Forelimb muscle (tissue), 1 donor: ENCODE results near the gene HES1. TPM values are rescaled to one million over a fixed set of nuclear protein-coding genes. Genes with fewer than 3 reads are reported as not detected.

Source experiments
- DNase-seq: peaks from one replicate; pipeline ENCODE4 v3.0.0-alpha.2; 2013; ENCODE audit warnings: low read depth
- polyA plus RNA-seq: library from polyadenylated mRNA; unstranded; fragments of 120-200 nt; gene quantifications from one replicate; pipeline ENCODE4 v1.2.1, GENCODE V29; 2013; ENCODE audit not compliant: insufficient read length

Gene HES1
- polyA plus RNA-seq, 1 donor = 30.3 TPM

DNA sequence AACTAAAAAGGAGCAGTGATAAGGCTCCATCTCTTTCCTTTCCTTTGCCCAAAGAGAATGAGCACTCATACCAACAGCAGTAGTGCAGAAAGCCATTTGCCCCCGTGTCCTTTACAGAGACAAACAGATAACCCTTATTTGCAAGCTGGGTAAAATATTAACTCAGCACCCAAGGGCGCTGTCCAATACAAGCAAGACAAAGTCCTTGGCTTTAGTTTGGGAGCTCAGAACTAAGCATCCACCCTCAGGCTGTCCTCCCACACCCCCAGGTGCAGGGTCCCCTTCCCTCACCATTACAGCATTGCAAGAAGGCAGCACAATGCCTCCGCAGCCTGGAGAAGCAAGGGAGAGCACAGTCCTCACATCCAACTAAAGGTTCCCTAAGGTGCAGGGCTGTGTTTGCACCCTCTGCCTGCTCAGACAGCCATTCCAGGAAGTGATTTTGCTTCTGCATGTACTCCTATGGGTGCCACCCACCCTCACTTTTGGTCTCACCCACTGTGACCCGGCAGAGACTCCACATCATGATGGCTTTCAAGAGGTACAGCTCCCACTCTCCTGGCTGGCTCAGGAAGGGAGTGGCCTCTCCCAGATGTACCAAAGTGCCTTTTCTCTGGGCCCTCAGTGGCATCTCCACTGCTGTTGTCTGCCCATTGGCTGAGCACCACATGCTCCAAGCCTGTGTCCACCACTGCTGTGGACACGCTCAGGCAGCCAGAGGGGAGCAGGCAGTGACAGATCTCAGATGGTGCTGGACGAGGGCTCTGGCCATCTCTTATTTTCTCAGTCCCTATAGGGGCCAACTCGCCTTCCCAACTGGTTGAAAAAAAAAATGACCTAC, 34.1 kb upstream of the HES1 start:
- DNase-seq = no peak

DNA sequence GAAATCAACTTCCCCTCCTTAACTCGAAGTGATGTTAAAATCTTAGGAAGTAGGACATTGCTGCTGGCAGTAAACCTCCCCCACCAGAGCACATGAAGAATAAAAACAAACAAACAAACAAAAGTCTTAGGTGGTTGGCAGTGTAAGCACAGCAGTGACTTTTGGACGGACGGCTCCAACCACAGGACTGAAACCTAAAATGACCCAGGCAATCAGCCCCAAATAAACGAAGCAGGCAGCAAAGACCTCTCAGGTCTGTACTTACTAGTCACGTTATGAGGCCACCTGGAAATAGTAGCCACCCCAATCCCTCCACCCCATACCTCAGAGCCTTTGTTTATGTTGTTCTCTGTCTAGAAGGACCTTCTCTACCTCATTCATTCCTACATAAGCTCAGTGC, 33.5 kb upstream of the HES1 start:
- no peak for DNase-seq

DNA sequence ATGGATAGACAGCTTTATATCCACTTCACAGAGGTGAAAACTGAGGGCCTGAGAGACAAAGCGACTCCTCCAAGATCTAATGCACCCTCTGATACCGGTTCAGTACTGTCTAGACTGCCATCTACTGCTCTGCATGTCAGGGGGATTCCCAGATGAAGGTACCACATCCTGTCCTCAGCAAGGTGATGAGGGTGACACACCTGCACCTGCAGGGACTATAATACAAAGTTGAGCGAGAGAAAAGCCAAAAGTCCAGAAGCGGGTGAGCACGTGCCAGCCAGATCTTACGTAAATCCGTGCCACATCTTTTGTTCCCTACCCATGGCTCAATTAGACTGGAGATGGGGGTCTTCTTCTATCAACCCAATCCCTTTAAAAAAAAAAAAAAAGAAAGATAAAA, 32.4 kb upstream of the HES1 start:
- DNase-seq = no peak

DNA sequence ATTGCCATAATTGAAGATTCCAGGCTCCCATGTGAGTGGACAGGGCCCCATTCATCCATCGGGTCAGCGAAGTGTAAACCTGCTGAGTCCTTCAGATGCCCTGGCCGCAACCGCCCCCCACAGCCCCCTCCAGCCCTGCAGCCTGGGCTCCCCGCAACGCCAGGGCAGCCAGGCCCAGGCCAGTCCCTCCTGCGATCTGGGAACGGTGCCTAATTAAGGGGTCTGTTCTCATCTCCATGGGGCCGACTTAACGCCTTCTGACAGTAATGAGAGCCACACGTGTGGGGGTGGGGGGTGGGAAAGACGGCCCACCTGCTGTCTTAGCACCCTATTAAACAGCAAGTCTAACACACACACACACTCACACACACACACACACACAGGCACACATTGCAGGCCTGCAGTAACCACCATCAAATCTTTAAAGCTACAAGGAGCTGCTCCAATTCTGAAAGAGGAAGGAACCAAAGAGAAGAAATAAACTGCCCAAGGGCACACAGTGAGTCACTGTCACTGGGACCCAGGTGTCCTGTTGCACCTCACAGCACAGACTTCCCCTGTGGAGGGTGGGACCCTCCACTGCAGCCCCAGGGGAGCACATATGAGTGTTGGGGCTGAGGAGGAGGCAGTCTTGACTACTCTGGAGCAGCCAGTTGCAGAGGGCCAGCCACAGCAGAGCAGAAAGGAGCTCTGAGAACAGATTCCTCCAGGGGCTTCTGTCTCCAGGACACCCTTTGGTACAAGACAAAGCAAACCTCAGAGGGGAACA, 31.8 kb upstream of the HES1 start:
- DNase-seq = no peak

DNA sequence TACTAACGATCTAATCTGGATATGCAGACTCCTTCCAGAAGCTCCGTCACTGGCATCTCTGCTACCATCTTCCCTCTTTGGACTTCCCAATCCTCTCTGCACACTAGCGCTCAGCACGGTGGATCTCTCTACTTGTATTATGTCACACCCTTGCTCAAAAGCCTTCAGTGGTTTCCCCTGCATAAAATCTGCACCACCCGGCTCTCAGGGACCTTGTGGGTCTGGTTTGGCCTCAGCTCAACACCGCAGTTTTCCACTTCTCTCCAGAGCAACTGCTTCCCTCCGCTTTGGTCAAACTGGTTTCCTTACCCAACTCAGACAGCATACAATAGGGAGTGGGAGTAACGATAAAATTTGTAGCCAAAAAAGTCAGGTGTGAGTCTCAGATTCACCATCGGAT, 30.7 kb upstream of the HES1 start:
- no peak for DNase-seq

DNA sequence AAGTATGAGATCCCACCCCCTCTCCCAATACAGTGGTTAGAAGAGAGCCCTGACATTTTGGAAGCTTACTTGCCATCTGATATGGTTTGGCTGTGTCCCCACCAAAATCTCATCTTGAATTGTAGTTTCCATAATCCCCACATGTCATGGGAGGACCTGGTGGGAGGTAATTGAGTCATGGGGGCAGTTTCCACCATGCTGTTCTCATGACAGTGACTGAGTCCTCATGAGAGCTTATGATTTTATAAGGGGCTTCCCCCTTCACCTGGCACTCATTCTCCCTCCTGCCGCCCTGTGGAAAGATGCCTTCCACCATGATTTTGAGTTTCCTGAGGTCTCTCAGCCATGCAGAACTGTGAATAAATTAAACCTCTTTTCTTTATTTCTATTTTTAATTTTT, 28.8 kb upstream of the HES1 start:
- DNase-seq = no peak

DNA sequence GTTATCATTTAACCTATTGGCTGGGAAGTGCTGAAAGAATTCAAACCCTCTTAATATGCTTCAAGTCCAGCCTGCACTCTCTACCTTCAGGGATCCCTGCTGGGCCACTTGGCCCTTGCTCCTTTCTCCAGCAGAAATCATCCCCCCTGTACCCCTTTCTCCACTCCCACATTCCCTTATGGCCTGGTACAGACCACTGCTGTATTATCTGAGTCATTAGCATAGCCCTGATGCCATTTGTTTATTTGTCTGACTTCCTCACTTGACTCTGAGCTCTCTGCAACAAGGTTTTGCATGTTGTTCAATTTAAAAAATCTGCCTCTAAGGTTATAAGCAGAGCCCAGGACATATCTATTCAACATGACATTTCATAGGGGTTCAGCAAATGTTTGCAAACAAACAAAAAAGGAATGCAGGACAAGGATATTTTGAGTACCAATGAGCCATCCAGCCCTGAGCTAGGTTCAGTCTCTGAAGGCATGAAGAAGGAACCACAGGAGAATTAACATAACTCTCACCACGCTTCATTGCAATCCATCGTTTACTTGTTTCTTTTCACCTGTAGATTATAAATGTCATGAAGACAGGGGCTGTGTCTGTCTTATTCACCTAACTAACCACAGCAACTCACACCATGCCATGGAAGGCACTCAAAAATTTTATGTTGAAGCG, 26.6 kb upstream of the HES1 start:
- no peak for DNase-seq

DNA sequence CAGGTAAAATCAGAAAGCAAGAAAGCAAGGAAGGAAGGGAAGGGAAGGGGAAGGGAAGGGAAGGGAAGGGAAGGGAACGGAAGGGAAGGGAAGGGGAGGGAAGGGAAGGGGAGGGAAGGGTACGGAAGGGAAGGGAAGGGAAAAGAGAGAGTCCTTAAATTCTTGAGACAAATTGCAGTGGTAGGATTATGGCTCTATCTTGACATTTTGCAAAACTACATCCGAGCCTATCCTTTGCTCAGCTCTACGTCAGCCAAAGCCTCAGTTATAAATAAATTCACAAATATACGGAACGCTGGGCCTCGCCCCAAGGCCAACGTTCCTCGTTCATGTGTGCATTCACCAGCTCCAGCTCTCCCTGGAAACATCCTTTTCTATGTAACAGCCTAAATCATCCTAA, 25.5 kb upstream of the HES1 start:
- no peak for DNase-seq

DNA sequence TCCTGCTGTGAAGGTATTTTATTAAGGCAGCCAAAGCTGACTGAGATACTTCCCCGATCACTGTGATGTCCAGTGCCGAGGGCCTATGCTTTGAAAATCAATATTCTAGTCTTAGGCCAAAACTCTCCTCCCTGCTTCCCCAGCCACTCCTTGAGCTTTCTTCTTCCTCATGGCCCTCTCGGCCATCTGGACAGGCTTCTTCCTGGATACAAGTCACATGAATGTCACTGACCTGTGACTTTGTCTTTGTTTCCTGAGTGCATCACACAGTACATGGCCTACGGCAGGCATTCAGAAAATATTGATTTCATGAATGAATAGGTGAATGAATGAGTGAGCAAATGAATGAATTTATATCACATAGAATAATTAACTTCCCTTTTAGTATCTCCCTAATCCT, 24.6 kb upstream of the HES1 start:
- DNase-seq = no peak

DNA sequence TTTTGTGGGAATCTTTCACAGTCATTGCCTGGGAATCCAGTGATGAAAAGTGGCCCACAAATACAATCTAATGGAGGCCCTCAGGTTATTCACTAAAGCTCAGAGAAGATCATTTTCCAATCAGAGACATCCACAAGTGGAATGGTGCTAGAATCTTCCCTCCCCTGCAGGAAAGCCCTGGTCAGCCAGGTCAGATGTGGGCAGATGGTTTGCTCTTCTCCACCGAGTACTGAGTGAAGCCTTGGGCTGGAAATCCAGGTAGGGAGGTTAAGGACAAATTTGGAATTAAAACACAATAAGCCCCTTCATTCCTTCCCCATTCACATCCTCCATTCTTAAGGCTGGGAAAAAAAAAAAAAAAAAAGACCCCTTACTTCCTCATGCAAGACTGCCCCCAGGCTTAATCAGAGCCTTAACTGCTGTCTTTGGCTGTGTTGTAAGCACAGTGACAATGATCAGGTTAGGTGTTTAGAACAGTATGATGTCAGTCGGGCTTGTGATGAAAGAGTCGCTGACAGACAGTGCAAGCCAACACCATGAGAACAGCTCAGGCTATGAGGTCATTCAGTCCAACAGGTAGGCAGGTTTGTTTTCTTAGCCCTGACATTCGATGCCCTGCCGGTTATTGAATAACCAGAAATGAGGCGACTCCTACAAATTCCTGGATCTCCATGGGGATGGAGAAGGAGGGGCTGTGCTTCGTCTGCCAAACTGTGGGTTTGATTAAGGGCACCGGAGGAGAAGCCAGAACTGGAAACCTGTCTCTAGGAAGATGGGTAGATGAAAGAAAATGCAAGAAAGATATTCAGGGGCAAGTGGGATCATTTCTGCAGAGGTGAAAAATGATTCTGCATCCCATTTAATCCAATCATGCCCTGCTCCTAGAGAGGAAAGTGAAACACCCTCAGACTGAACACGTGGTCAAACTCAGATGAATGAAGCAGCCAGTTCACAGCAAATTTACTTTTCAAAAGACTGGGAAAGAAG, 23.5 kb upstream of the HES1 start:
- no peak for DNase-seq

DNA sequence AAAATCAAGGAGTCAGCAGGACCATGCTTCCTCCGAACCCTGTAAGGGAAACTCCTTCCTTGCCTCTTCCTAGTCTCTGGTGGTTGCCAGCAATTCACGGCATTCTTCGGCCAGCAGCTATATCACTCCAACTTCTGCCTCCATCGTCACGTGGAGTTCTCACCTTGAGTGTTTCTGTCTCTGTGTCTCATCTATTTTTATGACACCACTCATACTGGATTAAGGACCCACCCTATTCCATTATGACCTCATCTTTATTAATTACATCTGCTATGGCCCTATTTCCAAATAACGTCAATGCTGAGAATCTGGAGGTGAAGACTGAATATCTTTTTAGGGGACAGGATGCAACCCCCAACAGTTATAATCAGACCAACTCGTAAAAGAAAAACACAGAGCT, 21.8 kb upstream of the HES1 start:
- no peak for DNase-seq

DNA sequence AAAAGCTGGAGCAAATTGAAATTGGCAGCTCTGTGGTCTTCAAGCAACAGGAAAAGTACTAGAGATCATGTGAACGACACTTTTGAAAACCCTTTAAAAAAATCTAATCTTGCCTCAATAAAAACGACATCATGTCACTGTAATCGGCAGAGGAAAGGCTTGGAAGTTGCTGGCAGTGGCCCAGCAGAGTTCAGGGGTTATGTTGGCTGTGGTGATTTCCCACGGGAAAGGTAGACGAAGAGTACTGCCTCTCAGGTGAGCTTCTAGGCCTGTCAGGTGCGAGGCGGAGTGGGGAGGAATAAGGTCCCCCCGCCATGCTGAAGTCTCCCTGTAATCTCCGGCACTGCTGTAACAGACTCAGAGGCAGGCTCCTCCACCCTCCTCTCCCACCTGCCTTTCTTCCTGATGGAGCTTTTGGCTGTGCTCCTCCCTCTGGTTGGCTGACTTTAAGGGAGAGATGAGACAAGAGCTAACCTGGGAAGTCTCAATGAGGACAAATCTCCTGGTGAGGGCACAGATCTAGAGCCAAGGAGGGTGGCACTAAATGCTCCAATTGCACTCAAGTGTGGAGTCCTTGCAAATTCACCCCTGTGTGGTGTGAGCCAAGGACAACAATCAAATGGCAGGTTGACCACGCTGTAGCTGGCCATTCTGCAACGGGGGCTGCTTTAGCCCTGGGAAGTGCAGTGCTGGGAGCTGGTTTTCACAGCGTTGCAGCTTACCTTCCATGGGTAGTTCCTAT, 18.7 kb upstream of the HES1 start:
- DNase-seq = no peak

DNA sequence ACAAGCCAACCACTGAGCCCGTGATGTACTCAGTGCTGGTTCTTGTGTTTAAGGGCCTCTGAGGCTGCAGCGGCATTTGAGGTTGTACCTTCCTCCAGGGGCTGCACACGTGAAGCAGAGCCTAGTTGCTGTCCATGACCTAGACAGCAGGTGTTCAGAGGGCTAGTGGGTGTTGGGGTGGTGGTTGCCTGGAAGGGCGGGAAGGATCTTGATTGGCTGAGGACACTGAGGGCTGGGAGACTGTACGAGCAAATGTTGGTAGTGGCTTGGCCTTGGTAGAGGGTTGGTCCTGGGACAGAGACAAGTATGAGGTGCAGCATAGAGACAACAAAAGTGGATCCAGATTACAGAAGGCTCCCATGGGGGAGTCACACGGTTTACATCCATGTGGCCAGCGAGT, 17.0 kb upstream of the HES1 start:
- no peak for DNase-seq

DNA sequence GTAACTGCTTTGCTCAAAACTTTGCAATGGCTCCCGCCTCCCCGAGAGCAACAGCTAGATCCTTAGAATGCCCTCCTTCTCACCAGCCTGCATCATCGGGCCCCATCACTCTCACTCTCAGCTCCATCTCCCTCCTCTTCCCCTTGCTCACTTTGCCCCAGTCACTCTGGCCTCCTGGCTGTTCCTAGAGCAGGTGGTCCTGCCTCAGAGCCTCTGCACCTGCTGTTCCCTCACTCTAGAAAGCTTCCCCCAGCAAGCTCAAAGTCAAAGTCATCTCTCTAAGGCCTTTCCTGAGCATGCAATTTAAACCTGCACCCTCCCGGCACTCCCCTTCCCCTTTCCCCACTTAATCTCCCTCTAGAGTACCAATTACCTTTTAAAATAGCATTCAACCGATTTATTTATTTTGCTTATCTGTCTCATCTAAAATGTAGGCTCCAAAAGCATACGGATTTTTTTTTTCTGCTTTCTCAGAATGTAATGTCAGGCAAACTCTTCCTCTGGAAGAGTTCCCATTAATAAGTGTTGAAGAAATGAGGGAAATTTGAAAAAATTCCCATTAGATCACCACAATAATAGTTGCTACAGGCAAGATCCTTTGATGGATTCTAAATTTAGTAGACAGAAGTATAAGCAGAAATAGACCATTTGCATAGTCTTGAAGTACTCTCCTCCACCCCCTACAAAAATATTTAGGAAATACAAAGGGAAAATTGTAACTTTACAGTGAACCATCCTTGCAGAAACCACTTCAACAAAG, 15.9 kb upstream of the HES1 start:
- no peak for DNase-seq

DNA sequence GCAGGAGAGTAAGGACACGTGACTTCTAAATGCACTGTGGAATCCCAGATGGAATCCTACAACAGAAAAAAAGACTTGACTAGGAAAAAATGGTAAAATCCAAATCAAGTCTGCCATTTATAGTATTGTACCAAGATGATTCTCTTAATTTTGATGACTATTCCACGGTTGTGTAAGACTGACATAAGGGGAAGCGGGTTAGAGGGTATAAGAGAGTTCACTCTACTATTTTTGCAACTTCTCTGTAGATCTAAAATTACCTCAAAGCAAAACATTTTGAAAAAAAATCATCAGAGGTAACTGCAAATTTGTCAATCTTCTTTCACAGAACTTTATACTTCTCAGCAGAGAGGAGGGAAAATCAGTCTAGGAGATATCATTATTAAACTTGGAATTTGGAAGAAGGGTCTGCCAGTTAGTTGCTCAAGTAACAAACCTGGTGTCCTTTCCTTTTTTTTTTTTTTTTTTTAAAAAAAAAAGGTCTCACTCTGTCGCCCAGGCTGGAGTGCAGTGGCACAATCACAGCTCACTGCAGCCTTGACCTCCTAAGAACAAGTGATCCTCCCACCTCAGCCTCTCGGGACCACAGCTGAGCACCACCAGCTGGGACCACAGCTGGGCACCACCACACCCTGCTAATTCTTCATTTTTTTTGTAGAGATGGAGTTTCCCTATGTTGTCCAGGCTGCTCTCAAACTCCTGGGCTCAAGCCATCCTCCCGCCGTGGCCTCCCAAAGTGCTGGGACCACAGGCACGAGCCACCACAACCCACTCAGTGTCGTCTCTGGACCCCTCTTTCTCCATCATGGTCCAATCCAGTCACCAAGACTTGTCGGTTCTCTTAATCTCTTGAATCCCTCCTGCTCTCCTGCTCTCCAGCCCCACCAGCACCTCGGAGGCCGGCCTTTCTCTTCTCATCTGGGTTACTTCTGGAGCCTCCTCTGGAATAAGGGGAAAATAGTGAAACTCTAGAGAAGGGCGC, 14.9 kb upstream of the HES1 start:
- no peak for DNase-seq

DNA sequence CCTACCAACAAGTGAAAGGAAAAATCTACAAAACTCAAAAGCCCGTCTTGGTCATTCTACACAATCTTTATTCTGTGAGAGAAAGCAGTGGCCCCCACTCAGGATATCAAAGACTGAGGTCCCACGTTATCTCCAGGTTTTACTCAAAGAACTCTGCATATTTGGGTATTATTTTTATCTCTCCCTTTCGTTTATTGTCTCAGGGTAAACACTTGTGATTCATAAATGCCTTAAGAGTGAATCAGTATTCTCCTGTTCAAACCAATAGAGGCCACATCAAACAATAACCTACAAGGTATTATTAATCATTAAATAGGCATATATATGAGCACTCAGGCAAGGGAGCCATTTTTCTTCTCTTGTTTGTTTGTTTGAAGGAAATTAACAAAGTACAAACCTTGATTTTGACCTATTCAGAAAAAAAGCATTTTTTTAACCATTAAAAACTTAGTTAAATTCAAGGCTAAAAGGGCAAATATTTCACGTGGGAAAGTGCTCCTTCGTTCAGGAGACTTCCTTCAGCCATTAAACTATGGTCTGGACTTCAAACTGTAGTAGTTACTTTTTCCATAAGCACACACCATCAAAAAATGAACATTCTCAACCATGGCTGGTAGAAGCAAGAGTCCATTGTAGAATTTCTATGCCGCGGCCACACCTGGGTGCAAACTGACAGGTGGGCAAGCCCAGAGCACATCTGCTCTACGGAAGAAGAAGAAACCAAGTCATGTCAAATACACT, 13.9 kb upstream of the HES1 start:
- DNase-seq = no peak

DNA sequence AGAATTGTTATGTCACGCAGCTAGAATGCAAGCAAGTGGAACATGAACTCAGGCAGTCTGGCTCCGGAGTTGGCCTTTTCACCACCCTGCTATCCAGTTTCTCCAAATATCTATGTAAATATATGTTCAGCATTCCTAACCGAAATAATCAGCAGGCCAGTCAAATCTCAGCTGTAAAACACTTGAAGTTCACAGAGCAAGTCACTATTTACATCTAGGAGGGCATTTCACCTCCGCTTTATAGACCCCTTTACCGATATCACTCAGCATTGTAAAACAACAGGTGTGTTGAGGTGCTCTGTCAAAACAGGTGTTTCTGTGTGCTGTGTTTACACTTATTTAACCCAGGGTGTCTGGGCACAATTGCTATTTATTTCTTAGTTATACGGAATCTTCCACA, 12.2 kb upstream of the HES1 start:
- no peak for DNase-seq

DNA sequence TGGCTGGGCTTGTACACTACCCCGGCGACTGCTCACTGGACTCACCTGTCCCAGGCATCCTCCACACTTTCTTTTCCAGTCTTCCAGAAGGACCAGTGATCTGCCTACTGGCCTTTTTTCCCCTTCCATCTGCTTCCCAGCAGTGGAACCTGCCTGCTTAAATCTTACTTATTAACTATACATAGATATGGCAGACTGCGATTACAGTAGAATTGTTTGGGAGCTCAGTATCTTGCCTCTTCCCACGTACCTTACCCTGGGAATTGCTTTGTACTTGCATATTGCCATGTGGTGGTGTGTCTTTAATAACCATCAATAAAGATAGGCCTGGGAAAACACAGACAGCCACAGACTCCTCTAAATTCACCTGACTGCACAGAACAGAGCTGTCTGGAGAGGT, 11.8 kb upstream of the HES1 start:
- DNase-seq = no peak
